OCI-LY7 (cell line): ENCODE measurements around the gene GNAT2.

ENCODE experiments used
- CTCF ChIP-seq: fragments of 200-600 bp; sonication (generic); conservative IDR thresholded peaks from 2 replicates; pipeline ENCODE4 v1.5.1; 2014; ENCODE audit warnings: mild to moderate bottlenecking, antibody characterized with exemption, low read length, moderate library complexity, mixed read lengths
- EZH2phosphoT487 ChIP-seq: fragments of 200-600 bp; sonication (generic); IDR thresholded peaks from 2 replicates; pipeline ENCODE4 v1.6.1; 2018; ENCODE audit warnings: low read depth, borderline replicate concordance, mild to moderate bottlenecking, mixed run types, antibody characterized with exemption, low read length, moderate library complexity, mixed read lengths

- TF ChIP-seq CTCF (no peak), EZH2phosphoT487 (no peak)
These were observed at the start of gene GNAT2, which contains the start of gene AMPD2 for GRCh38 chr1:109619576-109620400.
